ENCODE measurements around the gene HCST. TPM values are rescaled to one million over a fixed set of nuclear protein-coding genes. Genes with fewer than 3 reads are reported as not detected.

The HCST gene
- total and polyA plus RNA-seq, 2 of the 13 experiments (the other 11 are each of a cell fraction or from before 2014, with no cell fraction given): 0.24 to 1.2 TPM

DNA sequence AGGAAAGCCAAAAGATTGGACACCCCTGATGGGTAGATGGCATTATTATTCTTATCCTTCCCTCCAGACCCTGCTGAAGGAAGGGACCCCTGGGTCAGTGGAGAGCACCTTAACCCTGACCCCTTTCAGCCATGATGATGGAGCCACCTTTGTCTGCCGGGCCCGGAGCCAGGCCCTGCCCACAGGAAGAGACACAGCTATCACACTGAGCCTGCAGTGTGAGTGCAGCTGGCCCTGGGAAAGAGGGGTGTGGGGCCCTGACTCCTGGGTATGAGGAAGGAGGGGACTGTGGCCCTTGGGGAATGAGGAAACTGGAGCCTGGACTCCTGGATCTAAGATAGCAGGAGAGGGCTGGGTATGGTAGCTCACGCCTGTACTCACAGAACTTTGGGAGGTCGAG lies 42.9 kb upstream of the HCST start:
- no peak overlapping the region for H3K27ac ChIP-seq (ENCODE audit: extremely low read length, insufficient read depth, low read length)
- H3K27me3 ChIP-seq (ENCODE audit: control insufficient read depth in 1 of 2, insufficient read depth in 2 of 2, low read length in 2 of 2): peaks cover 8 to 53% of the 10 kb centered on the region in 2 experiments
- H3K9me3 ChIP-seq (ENCODE audit: low read length): no peaks in the 10 kb centered on the region
- no peak for FAIRE-seq
- H3K79me2 ChIP-seq (ENCODE audit: insufficient read depth, low read length): no peaks in the 10 kb centered on the region
- no peak for ATAC-seq
- H3K4me3 ChIP-seq (replicated peaks in 1 of 3; ENCODE audit: insufficient read depth in 1 of 3, low read depth in 2 of 3, low read length in 3 of 3): no peak overlapping the region
- DNase-seq (ENCODE audit: low spot score): no peak
- no TSS peak for BruUV-seq (replicated peaks)
- peaks cover 56% of the 10 kb centered on the region for H3K4me1 ChIP-seq (ENCODE audit: insufficient read depth, low read length)
- 13% methylated on average over 2 of the region's 4 CpGs for WGBS (ENCODE audit: low lambda C conversion rate)
- ChIA-PET POLR2A (no interaction called here), CTCF (ENCODE audit: low intra/inter-chr PET ratio, low total read pairs) (no interaction called here)
- in situ Hi-C loops (cut with HindIII; ENCODE audit: extremely low pct_ligation_motif_present, low pct_unique_long_range_greater_than_20kb) (no loop called here), intact Hi-C loops (cut with micrococcal nuclease; ENCODE audit: unreplicated experiment) (no loop called here)
- no peak overlapping the region for H2AFZ ChIP-seq (ENCODE audit: low read length)
- H3K9ac ChIP-seq (ENCODE audit: insufficient read depth, low read depth, low read length): no peak overlapping the region
- H4K20me1 ChIP-seq (ENCODE audit: insufficient read depth, low read length): 0 out of 2 replicates have a peak, but pooled peaks cover 3% of the 10 kb centered on the region
- no peak overlapping the region for H3K4me2 ChIP-seq (ENCODE audit: low read depth, low read length)
- H3K36me3 ChIP-seq (replicated peaks in 1 of 2; ENCODE audit: control insufficient read depth in 1 of 2, insufficient read depth in 2 of 2, low read length in 2 of 2): no peaks in the 10 kb centered on the region
- TF ChIP-seq, protein P1, sequence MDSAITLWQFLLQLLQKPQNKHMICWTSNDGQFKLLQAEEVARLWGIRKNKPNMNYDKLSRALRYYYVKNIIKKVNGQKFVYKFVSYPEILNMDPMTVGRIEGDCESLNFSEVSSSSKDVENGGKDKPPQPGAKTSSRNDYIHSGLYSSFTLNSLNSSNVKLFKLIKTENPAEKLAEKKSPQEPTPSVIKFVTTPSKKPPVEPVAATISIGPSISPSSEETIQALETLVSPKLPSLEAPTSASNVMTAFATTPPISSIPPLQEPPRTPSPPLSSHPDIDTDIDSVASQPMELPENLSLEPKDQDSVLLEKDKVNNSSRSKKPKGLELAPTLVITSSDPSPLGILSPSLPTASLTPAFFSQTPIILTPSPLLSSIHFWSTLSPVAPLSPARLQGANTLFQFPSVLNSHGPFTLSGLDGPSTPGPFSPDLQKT (CRISPR knock-in tag; IDR thresholded peaks at IDR 0.05; ENCODE audit: borderline replicate concordance): no peak
- TF ChIP-seq, protein P2, sequence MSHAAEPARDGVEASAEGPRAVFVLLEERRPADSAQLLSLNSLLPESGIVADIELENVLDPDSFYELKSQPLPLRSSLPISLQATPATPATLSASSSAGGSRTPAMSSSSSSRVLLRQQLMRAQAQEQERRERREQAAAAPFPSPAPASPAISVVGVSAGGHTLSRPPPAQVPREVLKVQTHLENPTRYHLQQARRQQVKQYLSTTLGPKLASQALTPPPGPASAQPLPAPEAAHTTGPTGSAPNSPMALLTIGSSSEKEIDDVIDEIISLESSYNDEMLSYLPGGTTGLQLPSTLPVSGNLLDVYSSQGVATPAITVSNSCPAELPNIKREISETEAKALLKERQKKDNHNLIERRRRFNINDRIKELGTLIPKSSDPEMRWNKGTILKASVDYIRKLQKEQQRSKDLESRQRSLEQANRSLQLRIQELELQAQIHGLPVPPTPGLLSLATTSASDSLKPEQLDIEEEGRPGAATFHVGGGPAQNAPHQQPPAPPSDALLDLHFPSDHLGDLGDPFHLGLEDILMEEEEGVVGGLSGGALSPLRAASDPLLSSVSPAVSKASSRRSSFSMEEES (CRISPR knock-in tag; IDR thresholded peaks at IDR 0.05): no peak
- TF ChIP-seq PRPF4 (IDR thresholded peaks at IDR 0.05; ENCODE audit: low read depth, low read length, poor library complexity, severe bottlenecking) (no peak), SP4 (CRISPR knock-in tag; IDR thresholded peaks at IDR 0.05) (no peak), SP140L (CRISPR knock-in tag; IDR thresholded peaks at IDR 0.05; ENCODE audit: borderline replicate concordance) (no peak), ZNF598 (CRISPR knock-in tag; IDR thresholded peaks at IDR 0.05; ENCODE audit: borderline replicate concordance) (no peak), MLLT10 (CRISPR knock-in tag; IDR thresholded peaks at IDR 0.05) (no peak), AHR (CRISPR knock-in tag; IDR thresholded peaks at IDR 0.05) (no peak), AGO1 (IDR thresholded peaks at IDR 0.05; ENCODE audit: low read depth, low read length, poor library complexity, severe bottlenecking) (no peak), PHF8 (CRISPR knock-in tag; IDR thresholded peaks at IDR 0.05) (no peak), FOXC1 (CRISPR knock-in tag; IDR thresholded peaks at IDR 0.05; ENCODE audit: borderline replicate concordance) (no peak)
- TF ChIP-seq, protein P3, sequence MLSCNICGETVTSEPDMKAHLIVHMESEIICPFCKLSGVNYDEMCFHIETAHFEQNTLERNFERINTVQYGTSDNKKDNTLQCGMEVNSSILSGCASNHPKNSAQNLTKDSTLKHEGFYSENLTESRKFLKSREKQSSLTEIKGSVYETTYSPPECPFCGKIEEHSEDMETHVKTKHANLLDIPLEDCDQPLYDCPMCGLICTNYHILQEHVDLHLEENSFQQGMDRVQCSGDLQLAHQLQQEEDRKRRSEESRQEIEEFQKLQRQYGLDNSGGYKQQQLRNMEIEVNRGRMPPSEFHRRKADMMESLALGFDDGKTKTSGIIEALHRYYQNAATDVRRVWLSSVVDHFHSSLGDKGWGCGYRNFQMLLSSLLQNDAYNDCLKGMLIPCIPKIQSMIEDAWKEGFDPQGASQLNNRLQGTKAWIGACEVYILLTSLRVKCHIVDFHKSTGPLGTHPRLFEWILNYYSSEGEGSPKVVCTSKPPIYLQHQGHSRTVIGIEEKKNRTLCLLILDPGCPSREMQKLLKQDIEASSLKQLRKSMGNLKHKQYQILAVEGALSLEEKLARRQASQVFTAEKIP (CRISPR knock-in tag; IDR thresholded peaks at IDR 0.05; ENCODE audit: borderline replicate concordance): no peak
- TF ChIP-seq, protein P4, sequence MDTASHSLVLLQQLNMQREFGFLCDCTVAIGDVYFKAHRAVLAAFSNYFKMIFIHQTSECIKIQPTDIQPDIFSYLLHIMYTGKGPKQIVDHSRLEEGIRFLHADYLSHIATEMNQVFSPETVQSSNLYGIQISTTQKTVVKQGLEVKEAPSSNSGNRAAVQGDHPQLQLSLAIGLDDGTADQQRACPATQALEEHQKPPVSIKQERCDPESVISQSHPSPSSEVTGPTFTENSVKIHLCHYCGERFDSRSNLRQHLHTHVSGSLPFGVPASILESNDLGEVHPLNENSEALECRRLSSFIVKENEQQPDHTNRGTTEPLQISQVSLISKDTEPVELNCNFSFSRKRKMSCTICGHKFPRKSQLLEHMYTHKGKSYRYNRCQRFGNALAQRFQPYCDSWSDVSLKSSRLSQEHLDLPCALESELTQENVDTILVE (CRISPR knock-in tag; IDR thresholded peaks at IDR 0.05): no peak
- TF ChIP-seq, protein P5, sequence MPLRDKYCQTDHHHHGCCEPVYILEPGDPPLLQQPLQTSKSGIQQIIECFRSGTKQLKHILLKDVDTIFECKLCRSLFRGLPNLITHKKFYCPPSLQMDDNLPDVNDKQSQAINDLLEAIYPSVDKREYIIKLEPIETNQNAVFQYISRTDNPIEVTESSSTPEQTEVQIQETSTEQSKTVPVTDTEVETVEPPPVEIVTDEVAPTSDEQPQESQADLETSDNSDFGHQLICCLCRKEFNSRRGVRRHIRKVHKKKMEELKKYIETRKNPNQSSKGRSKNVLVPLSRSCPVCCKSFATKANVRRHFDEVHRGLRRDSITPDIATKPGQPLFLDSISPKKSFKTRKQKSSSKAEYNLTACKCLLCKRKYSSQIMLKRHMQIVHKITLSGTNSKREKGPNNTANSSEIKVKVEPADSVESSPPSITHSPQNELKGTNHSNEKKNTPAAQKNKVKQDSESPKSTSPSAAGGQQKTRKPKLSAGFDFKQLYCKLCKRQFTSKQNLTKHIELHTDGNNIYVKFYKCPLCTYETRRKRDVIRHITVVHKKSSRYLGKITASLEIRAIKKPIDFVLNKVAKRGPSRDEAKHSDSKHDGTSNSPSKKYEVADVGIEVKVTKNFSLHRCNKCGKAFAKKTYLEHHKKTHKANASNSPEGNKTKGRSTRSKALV (CRISPR knock-in tag; IDR thresholded peaks at IDR 0.05): no peak
- TF ChIP-seq, protein P6, sequence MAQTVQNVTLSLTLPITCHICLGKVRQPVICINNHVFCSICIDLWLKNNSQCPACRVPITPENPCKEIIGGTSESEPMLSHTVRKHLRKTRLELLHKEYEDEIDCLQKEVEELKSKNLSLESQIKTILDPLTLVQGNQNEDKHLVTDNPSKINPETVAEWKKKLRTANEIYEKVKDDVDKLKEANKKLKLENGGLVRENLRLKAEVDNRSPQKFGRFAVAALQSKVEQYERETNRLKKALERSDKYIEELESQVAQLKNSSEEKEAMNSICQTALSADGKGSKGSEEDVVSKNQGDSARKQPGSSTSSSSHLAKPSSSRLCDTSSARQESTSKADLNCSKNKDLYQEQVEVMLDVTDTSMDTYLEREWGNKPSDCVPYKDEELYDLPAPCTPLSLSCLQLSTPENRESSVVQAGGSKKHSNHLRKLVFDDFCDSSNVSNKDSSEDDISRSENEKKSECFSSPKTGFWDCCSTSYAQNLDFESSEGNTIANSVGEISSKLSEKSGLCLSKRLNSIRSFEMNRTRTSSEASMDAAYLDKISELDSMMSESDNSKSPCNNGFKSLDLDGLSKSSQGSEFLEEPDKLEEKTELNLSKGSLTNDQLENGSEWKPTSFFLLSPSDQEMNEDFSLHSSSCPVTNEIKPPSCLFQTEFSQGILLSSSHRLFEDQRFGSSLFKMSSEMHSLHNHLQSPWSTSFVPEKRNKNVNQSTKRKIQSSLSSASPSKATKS (CRISPR knock-in tag; IDR thresholded peaks at IDR 0.05): no peak
